Caki2 (cell line): Measurements from ENCODE around the gene STK4. TPM values are rescaled to one million over a fixed set of nuclear protein-coding genes. Genes with fewer than 3 reads are reported as not detected.

Source experiments
- DNase-seq: peaks from one replicate; pipeline ENCODE4 v3.0.0-alpha.2; 2015; ENCODE audit warnings: low read depth
- in situ Hi-C: cut with HindIII; loops from 2 replicates; pipeline ENCODE4 v1.10.0; 2016; ENCODE audit warnings: low sequenced_read_pairs, low pct_unique_long_range_greater_than_20kb, mixed read lengths
- total RNA-seq: library from RNA; depleted of rRNA; stranded (reverse); fragments of >200 nt; shearing (Covaris generic); gene quantifications from 2 replicates; pipeline ENCODE4 v1.2.3, GENCODE V29; 2014; ENCODE audit warnings: low replicate concordance

STK4 gene
- total RNA-seq, 1 experiment from 2014 or later: 4.2 TPM

DNA sequence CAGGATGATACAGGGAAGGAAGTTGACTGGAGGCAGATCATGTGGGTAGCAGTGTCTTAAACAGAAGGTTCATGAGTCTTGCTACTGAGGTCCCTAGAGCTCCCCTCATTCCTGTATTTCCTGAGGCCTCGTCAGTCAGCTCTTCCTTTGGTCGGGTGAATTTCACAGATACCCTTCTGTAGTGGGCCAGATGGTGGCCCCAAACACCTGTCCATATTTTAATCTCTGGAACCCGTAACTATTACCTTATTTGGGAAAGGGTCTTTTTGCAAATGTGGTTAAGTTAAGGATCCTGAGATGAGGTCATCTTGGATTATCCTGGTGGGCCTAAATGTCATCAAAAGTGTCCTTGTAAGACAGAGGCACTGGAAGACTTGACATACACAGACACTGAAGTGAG is 125.1 kb downstream of the STK4 start:
- DNase-seq: no peak
- in situ Hi-C loops: no loop called here

DNA sequence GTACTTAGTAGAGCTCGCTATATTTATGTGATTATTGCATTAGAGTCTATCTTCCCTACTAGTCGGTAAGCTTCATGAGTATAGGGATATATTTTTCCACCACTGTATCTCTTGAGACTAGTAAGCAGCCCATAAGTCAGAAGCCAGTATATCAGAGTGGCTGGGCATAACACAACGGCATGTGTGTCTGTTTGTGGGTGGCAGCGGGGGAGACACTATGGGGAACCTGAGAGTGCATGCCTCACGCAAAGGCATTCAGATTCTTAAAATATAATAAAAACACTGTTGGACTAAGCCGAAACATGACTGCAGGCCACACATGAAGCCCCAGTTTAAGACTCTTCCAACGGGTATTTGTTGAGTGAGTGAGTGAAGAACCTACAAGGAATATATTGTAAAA is 126.6 kb downstream of the STK4 start:
- in situ Hi-C loops: no loop called here
- DNase-seq: no peak

DNA sequence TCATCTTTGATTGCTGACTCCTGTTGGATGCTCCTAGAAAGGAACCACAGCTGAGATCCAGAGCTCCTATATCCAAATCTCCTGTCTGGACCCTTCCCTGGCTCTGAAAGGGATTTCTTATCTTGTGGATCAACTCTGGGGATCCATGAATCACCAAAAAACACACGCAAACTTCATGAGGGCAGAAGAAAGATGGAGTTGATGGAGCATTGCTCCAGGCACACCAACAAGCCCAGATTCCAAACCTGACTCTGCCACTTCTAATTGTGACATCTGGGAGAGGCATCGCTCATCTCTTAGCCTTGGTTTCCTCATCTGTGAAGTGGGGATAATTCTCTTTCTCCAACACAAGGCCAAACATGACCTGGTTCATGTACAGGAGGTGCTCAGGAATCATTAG is 127.9 kb downstream of the STK4 start:
- no peak for DNase-seq
- in situ Hi-C loops: no loop called here

DNA sequence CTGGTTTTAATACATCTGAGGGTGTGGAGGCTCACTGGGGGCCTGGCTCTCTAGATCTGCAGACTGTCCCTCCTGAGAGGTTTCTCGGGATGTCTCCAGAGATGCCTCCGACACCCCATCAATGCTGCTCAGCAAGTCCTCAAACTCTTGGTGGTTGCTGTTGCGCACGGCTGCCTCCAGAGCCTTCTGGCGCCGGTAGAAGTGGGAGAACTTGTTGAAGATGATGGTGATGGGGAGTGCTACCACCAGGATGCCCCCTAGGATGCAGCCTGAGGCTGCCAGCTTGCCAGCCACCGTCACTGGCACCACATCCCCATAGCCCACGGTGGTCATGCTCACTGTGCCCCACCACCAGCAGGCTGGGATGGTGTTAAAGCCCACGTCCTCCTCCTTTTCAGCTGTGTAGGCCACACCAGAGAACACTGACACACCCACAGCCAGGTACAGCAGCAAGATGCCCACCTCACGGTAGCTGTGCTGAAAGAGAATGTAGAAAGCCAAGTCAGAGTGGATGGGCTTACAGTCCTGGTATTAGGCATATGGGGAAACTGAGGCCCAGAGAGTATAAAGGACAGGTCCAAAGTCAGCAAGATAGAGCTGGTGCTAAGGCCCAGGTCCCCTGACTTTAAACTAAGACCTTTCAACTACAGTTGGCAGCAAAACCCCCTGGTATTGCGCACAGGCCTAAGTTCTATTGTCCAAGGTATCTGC is 128.7 kb downstream of the STK4 start:
- DNase-seq: no peak
- in situ Hi-C loops: no loop called here

DNA sequence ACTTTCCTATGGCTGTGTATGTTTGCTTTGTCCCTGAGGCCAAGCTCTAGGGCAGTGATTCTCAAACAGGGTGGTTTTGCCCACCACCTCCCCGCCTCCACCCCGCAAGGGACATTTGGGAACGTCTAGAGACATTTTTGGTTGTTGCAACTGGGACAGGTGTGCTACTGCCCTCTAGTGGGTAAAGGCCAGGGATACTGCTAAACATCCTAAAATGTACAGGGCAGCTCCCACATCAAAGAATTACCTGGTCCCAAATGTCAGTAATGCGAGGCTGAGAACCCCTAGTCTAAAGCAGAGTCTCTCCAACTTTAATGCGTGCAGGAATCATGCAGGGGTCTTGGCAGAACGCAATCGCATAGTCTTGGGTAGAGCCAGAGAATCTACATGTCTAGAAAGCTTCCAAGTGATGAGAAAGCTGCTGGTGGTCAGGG is 129.5 kb downstream of the STK4 start:
- peak; percentile 26 for DNase-seq
- in situ Hi-C loops: no loop called here

DNA sequence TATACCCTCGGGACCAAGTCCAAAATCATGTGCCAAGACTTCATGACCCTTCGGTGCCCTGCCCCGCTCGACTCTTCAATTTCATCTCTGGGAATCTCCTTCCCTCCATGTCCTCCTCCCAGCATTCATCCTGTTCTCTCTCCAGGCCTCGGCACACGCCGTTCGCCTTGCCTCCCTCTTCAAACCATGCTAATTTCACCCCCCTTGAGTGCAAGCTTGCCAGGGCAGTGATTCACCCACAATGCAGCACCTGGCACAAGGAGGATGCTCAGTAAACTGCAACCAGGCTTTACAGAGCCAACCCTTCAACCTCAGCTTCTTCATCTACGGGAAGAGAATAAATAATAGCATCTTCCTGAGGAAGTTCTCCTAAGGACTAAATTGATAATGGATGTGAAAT is 130.5 kb downstream of the STK4 start:
- DNase-seq: no peak
- in situ Hi-C loops: no loop called here

DNA sequence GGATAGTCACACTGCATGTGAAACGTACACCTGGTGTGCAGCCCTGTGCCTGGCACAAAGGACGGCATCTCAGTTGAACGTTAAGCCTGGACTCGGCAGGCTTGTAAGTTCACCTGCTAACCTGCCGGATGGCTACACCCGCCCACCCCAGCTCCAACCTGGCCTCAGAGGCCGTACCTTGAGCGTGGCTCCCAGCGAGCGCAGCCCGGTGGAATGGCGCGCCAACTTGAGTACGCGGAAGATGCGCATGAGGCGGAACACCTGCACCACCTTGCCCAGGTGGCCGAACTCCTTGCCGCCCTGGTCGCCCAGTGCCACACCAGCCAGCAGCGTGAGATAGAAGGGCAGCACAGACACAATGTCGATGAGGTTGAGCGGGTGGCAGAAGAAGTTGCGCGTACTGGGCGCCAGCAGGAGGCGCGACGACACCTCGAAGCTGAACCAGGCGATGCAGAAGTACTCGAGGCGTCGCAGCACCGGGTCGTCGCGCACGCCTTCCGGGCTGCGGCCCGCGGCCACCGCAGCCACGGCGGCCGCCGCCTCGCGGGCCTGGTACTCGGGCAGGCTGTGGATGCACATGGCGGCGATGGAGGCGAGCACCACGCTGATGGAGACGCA is 131.3 kb downstream of the STK4 start:
- no peak for DNase-seq
- in situ Hi-C loops: no loop called here

DNA sequence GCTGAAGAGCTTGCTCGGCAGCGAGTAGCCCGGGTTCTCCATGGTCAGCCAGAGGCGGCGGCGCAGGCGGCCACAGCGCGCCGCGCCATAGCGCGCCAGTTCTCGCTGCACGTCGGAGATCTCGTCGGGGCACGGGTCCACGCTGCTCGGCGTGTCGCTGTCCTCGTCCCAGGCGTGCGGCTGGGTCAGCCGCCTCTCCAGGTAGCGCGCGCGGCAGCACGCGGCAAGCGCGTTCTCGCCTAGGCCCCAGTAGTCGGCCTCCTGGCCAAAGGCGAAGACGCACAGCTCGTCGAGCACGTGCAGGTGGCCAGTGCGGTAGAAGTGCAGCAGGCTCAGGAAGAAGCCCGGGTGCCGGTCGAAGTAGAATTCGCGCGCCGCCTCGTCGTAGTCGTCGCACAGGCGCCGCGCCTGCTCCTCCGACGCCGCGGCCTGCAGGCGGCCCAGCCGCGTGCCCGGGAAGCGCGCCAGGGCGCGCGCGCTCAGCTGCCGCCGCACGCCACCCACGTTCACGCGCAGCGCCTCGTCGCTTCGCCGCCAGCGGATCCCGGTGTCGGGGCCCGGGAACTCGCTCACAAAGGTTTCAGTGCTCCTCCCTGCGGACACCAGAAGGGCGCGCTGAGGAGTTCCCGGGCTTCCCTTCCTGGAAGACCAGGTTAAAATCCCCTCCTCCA is 131.9 kb downstream of the STK4 start:
- in situ Hi-C loops: no loop called here
- DNase-seq: no peak

DNA sequence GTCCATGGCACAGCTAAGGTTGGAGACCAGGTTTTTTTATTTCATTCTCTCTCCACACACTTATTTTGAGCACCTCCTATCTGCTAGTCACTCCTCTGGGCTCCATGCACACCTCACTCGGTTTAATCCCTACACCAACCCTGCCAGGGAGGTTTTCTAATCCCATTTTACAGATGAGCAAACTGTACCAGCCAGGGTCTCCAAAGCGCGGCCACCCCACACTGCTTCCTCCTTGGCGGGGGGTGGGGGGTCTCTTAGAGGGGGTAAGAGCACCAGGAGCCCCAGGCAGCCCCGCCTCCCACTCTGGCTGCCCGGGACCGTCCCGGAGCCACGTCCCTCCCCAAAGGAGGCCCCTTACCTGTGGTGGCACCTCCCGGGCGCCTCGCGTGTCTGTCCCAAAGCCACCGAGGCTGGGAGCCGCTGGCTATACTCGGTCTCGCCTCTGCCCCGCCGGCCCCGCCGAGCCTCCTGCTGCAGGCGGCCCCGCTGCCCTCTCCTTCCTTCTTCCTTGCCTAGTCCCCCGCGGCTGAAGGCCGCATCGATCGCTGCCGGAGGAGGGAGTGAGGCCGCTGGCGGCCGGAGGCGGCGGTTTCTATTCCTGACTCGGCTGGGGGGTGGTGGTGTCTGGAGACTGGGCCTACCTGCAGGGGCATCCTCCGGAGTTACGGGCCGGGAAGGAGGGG is 134.4 kb downstream of the STK4 start, which contains the start of gene KCNS1:
TSS of gene KCNS1 (minus strand) at position 565 of the 683 bp plus-strand sequence. CDS start 1,891 bp downstream, outside the sequence.
- in situ Hi-C loops: loop anchor here (25.0 kb wide), 1 partner anchor 187 kb away; no protein-coding TSS in a partner anchor

DNA sequence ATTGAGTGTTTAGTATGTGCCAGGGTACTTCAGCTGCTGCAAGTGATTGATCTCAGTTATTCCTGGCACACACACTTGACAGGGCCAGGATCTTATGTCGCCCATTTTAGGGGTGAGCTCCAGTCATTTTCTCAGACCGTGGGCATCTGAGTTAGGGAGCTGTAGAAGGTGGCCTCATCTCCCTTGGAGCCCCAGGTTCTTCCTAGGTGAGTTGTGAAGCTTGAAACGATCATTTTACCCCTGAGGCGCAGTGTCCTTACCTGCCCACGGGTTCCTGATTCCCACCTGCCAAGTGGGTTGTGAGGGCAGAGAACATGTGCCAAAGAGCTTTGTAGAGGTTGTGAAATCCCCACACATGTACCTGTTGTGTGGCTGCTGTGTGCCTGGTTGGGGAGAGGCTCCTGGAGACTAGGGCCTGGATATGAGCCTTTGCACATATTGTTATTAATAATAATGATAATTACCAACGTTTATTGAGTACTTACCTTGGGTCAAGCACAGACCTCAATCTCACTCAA is 135.1 kb downstream of the STK4 start:
- in situ Hi-C loops: loop anchor here (25.0 kb wide), 1 partner anchor 186 kb away; no protein-coding TSS in a partner anchor
- DNase-seq: no peak

More for the DNA sequence above, 134.4 kb downstream of the STK4 start, which contains the start of gene KCNS1:
- DNase-seq: no peak

DNA sequence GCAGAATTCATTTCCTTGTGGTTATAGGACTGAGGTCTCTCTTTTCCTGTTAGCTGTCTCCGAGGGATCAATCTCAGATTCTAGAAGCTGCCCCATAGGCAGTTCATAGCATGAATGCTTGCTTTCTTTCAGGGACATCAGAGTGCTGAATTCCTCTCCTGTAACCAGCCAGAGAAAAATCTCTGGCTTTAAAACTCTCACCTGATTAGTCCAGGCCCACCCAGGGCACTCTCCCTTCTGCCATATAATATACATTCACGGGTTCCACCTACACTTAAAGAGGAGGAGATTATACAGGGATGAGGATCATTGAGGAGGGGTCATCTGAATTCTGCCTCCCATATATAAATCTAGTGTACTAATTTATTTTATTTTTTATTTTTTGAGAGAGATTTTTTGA is 136.8 kb downstream of the STK4 start:
- in situ Hi-C loops: loop anchor here (25.0 kb wide), 1 partner anchor 184 kb away; no protein-coding TSS in a partner anchor
- DNase-seq: no peak

DNA sequence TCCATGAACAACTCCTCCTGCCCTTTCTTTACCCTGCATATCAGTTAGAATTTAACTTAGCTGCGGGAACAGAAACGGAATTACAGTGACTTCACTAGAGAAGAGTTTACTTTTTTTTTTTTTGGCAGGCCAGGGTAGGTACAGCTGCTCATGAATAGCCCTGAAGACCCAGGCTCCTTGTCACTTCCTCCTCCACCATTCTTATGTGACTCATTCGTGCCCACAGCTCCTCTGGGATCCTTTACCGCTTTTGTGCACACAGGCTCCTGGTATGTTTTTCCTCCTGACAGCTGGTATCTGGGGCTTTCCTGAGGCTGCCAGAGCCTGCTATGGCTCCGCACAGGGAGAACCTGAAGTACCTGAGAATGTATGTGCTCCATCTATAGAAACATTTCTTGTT is 138.5 kb downstream of the STK4 start:
- in situ Hi-C loops: loop anchor here (25.0 kb wide), 1 partner anchor 183 kb away; no protein-coding TSS in a partner anchor
- DNase-seq: peak; percentile 95

DNA sequence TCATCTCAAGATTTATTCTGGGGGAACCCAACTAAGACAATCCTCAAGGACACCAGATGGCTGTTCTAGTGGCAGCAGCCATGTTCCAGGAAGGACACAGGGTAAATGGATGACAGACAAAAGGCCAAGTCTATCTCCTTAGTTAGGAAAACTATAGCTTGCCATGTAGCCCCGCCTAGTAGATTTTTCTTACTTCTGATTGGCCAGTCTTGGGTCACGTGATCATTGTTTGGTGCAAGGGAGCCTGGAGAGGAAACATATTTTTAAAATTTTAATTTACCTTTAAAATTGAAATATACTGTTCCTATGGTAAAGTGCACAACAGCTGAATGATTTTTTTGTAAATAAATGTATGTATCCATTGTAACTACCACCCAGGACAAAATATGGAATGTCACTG is 139.0 kb downstream of the STK4 start:
- in situ Hi-C loops: loop anchor here (25.0 kb wide), 1 partner anchor 182 kb away; no protein-coding TSS in a partner anchor

DNA sequence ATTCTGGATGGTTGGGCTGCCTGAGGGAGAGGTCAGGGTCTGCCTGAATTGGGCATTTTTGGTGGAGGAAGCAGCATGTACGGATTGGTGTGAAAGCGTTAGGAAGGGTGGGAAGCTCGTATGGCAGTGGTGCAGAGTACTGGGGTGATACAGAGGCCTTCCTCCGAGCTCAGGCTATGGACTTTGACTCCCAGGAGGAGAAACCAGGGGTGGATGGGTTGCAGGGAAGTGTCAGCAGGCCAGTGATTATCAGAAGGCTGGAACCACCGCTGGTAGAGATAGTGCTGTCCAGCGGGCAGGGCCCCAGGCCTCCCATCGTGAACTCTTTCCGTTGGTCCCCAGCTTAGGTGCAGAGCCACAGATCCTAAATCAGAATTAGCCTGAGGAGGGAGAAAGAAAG is 143.3 kb downstream of the STK4 start:
- DNase-seq: no peak
- in situ Hi-C loops: loop anchor here (25.0 kb wide), 1 partner anchor 178 kb away; no protein-coding TSS in a partner anchor

More for the DNA sequence above, 139.0 kb downstream of the STK4 start:
- no peak for DNase-seq

DNA sequence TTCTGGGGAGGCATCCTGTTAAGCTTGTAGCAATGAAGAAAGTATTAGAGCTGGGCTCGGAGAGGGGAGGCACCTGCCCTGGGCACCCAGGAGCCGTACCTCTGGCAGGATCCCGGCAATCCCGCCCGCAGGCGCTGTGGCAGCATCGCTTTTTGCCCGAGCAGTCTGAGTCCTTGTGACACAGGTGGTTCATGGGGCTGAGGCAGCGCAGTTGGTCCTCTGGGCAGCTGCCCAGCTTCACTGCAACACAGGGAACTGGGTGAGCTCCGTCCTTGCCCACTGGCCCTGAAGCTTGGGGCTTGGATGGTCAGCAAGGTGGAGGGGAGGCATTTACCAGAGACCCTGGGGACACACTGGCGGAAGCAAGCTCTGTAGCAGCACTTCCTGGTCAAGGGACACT is 144.0 kb downstream of the STK4 start:
- no peak for DNase-seq
- in situ Hi-C loops: loop anchor here (25.0 kb wide), 1 partner anchor 177 kb away; no protein-coding TSS in a partner anchor

DNA sequence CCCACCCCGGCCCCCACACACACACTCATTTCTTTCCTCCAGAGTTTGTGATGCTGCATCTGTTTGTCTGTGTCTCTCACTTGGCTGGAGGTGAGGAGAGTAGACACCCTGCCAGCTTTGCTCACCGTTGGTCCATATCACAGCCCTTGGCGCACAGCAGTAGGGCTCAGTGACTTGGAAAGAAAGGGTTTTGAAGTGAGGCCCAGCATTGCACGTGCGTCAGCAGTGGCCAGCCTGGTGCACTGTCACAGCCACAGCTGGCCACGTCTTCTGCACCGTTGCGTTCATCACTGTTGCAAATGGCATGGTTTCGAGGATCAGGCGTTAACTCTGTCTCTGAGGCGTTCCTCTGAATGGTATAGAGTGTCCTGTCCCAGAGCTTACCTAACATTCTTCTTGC is 145.0 kb downstream of the STK4 start:
- DNase-seq: no peak
- in situ Hi-C loops: loop anchor here (25.0 kb wide), 1 partner anchor 176 kb away; no protein-coding TSS in a partner anchor

DNA sequence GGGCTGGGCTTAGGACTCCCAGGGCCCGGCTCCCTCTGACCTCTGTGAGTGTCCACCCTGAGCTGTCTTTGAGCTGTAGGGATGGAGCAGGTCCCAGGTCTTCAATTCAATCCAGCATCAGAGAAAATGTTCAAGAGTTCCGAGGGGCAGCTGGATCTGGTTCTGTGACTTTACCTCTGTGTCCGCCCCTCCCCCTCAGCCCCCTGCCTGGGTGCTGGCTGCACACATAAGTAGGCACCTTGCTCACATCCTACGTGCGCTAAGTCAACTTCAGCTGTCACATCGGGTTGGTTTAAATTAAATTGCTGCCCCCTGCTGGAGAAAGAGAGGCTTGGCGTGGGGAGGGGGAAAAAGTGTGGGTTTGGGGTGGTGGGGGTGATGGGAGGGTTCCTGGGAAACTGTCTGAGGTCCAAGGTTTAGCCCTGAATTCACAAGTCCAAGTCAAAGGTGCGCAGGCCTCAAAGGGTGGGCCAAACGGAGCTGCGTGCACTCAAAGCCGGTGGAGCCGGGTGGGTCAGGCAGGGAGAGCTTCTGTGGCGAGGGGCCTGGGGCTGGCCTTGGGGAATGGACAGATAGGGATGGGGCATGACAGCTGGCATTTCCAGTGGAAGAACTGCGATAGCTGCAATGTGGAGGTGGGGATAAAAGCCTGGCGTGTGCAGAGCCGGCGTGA is 145.6 kb downstream of the STK4 start:
- DNase-seq: no peak
- in situ Hi-C loops: loop anchor here (25.0 kb wide), 1 partner anchor 175 kb away; no protein-coding TSS in a partner anchor
